GM21825 (cell line): ENCODE results near the gene LTF.

Experiments used
- ATAC-seq: cut with Tn5 transposase; IDR thresholded peaks from one replicate; pipeline ENCODE4 v1.9.1; 2021; ENCODE audit warnings: mild to moderate bottlenecking, moderate library complexity; ENCODE audit not compliant: unreplicated experiment

LTF gene

DNA sequence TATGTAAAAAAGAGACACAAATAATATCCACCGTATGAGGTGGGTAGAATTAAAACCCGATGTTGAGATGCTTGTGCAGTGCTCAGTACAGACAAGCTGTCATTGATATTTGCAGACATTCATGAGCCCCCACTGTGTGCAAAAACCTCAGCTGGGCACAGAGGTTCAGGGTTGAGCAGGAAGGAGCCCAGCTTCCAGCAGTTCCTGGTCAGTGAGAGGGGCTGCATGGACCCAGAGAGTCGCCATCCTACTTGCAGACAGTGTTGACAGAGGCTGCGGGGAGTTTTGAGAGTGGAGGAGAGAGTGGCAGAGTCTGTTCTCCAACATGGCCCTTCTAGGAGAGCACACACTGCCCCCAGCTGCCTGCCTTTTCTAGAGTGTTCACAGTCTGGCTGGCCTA is 6.1 kb upstream of the LTF start:
- no peak for ATAC-seq

DNA sequence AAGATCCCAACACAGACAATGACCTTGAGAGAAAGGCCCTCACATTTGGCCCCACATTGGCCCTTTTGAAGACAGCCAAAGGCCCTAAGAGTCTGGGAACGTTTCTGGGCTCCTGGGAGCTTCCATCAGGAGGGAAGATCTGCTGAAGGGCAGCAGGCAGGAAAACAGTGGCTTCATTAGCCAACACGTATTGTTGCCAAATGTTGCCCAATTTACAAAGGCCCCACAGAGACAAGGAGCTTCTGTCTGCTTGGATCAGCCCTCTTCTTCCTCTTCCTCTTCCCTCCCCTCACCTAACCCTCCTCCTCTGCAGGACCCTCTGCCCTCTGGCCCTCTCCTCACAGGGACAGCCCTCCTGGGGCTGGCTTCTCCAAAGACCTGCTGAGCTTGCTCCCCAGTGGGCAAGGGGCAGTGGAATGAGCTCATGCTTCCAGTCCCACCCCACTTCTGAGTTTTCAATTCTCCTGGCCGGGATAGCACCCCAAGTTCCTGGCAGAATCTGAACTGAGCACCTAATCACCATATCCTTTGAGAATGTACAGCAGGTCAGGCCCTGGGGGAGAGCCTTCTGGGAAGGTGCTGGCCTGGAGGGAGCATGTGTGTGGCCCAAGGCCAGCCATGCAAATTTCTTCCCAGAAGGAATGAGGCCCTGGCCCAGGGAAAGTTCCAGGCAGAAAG is 5.1 kb upstream of the LTF start:
- no peak for ATAC-seq

GRCh38 chr3:46468753-46469600 is 4.3 kb upstream of the LTF start:
- no peak for ATAC-seq

DNA sequence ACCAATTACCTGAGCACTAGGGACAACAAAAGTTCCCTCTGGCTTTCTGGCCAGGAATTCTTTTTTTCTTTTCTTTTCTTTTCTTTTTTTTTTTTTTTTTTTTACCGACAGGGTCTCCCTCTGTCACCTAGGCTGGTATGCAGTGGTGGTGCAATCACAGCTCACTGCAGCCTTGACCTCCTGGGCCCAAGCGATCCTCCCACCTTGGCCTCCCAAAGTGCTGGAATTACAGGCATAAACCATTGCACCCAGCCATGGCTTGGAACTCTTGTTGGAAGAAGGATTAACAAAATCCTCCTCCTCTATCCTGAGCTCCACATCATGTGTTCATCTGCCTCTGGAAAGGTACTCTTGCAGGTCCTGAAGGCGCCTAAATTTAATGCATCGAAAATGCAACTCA is 2.9 kb upstream of the LTF start:
- ATAC-seq = no peak

GRCh38 chr3:46466871-46467403 is 2.2 kb upstream of the LTF start:
- no peak for ATAC-seq

GRCh38 chr3:46466273-46466672 is 1.6 kb upstream of the LTF start:
- ATAC-seq = no peak

GRCh38 chr3:46465196-46465520 is 453 bp upstream of the LTF start:
- ATAC-seq = no peak

DNA sequence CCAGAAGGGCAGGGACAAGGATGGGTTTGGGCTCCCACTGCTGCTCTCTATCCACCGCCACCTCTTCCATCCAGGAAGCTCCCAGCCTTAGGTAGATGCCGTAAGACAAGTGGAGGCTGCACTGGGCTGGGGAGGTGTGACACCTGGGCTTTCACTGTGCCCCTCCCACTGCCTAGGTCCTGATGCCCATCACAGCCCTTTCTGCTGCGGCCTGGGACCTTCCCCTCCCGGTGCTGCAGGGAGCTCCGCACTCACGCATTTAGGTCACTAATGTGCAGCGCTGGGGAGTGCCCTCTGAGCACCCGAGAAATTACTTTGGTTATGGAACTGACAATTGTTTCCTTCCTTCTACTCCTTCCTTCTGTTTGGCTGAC is 850 bp downstream of the LTF start:
- no peak for ATAC-seq

- no peak for ATAC-seq
Observed at GRCh38 chr3:46463120-46463867, 1.4 kb downstream of the LTF start.

DNA sequence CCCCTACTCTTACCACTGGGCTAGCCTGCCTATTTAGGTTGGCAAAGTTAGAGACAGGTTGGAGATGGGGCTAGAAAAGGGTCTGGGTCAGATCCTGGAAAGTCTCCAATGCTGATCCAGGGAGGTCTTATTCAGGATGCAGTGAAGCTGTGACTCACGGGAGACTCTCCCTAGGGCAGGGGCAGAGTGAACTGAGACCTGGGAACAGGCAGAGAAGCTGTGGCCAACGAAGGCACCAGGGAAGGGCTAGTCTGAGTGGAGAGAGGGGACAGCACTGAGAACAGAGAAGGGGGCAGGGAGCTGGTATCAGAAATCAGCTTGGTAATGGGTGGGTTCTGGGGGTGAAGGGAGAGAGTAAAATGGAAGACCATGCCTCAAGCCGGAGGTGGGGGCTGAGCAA is 2.2 kb downstream of the LTF start:
- ATAC-seq = no peak

DNA sequence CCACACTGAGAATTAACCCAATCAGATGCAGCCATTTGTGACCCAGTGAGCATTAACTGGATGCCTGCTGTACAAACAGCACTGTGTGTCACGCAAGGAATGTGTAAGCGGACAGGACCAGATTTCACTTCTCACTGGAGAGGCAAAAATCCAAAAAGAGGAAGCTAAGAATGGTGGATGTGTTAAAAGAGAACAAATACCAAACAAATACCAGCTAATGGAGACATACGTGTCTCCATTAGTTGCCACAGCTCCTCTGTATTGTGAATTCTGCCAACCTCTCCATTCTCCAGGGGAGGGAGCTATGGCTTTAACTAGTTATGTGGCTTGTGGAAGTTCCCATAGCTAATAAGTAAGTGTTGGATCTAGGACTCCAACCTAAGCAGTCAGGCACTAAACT is 2.6 kb downstream of the LTF start:
- no peak for ATAC-seq

DNA sequence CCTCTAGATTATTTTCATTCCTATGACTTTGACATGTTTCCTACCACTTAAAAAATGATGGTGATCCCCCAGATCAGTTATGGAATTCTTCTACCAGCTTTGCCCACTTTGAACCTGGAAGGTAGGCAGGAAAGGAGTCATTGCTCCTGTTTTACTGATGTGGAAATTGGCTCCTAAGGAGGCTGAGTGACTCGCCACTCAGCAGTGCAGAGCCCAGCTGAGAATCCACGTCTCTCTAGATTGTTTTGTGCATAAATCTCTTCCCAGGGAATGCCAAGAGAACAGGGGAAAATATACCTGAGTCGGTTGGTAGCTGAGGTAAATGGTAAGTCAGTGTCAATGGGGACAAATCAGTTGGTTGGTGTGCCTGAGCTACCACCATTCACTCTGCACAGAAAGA is 4.7 kb downstream of the LTF start:
- ATAC-seq = no peak

GRCh38 chr3:46456118-46456517 is 8.6 kb downstream of the LTF start:
- ATAC-seq = no peak

GRCh38 chr3:46455231-46456115 is 9.2 kb downstream of the LTF start:
- ATAC-seq = no peak

GRCh38 chr3:46454606-46455005 is 10.1 kb downstream of the LTF start:
- ATAC-seq = no peak

DNA sequence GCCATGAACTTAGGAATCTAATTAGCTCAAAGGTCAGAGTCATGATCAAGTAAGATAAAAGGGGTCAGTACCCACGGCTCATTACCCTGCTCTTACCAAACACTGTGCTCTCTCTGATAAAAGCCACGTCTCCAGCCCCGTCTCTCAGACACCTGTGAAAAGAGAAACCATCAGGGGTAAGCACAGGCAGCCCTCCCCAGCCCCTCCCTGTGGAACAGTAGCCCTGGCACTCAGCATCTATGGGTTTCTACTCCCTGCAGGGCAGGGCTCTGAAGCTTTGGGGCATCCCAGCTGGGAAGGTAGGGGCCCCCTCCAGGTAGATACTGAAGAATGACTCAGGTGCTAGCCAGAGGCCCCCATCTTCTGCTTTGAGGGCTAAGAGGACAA is 10.5 kb downstream of the LTF start:
- no peak for ATAC-seq

DNA sequence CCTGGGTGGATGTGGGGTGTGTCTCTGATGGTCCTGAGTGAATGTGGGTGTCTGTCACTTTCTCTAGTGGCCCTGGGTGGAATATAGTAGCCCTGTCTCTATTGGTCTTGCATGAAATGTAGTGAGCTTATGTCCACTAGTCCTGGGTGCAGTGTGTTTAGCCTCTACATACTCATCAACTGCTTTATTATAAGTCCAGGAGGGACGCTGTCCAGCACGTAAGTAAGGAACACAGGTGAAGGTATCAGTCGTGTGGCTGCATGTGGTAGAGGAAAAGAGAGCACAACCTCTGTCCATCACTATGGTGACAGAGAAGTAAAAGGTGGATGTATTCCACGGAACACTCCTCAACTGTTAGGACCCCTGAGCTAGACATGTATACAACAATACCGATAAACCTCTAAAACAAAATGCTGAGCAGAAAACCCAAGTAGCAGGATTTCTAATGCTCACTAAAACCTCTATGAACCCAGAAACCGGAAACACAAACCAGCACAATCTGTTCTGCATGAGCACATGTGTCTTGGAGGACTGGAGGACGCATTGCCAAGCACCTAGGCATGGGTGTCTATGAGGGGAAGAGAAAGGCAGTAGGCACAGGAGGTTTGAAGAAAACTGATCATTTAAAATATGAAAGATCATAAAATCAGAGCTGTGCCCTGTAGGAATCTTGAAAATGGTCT is 11.0 kb downstream of the LTF start:
- no peak for ATAC-seq

- no peak for ATAC-seq
Observed at GRCh38 chr3:46449755-46450552, 14.8 kb downstream of the LTF start.

DNA sequence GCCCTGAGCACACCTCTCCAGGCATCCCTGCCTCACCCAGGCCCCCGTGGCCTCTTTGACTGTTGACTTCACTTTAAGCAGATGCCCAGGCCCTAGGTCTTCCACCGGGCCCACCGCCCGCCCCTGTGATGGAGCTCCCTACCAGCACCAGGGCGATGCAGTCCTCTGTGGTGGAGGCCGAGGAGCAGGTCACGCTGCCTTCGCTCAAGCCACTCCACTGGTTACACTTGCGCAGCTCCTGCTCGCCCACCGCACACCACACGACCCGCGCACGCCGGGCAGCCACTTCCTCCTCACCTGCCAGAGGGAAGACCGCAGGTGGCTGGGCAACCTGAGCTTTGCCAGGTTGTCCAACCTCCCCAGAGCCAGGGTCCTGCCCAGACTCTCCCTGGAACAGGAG is 16.0 kb downstream of the LTF start:
- no peak for ATAC-seq
